H7 (cell line): Measurements from ENCODE around the gene TYR. TPM values are rescaled to one million over a fixed set of nuclear protein-coding genes. Genes with fewer than 3 reads are reported as not detected.

ENCODE experiments used
- DNase-seq: peaks from one replicate; pipeline ENCODE4 v3.0.0; 2012
- H3K27me3 ChIP-seq: 2 replicates; pipeline ENCODE4 v1.6.0; 2011; ENCODE audit warnings: mild to moderate bottlenecking, low read length; ENCODE audit not compliant: control insufficient read depth, insufficient read depth
- H3K36me3 ChIP-seq: replicated peaks from 2 replicates; pipeline ENCODE4 v1.5.1; 2011; ENCODE audit warnings: low read length; ENCODE audit not compliant: control insufficient read depth, insufficient read depth
- H3K4me3 ChIP-seq: 2 replicates; pipeline ENCODE4 v1.5.1; 2011; ENCODE audit warnings: low read depth, mild to moderate bottlenecking, control low read depth, low read length, moderate library complexity; ENCODE audit not compliant: insufficient read depth
- total RNA-seq: library from RNA; depleted of rRNA; stranded (reverse); fragments of >200 nt; shearing (Covaris generic); gene quantifications from 2 replicates; pipeline ENCODE4 v1.2.3, GENCODE V29; 2014; rRNA removed

Gene TYR
- not detected in 2 replicates for total RNA-seq

- no peak for DNase-seq
- H3K4me3 ChIP-seq: no peak within 1 kb of the TSS
These were observed at the start of gene TYR for GRCh38 chr11:89177691-89178231. Gene TYR, plus strand, starts transcription at chr11:89177875. Its CDS starts 79 bp downstream, at chr11:89177954.

GRCh38 chr11:89136606-89137005, 41.1 kb upstream of the TYR start:
- no peaks in the 10 kb centered on the region for H3K27me3 ChIP-seq
- no peak overlapping the region for H3K4me3 ChIP-seq
- DNase-seq: no peak
- H3K36me3 ChIP-seq: no peaks in the 10 kb centered on the region

More at GRCh38 chr11:89177691-89178231, at the start of gene TYR:
- Histone ChIP-seq H3K36me3 (no peaks in the 10 kb centered on the region), H3K27me3 (no peaks in the 10 kb centered on the region)

- no peaks in the 10 kb centered on the region for H3K36me3 ChIP-seq
- H3K27me3 ChIP-seq: no peaks in the 10 kb centered on the region
- DNase-seq: no peak
These were observed 30.4 kb upstream of the TYR start for GRCh38 chr11:89147229-89147628.

GRCh38 chr11:89159974-89160373, 17.7 kb upstream of the TYR start:
- no peak overlapping the region for H3K4me3 ChIP-seq
- H3K27me3 ChIP-seq: no peaks in the 10 kb centered on the region
- no peaks in the 10 kb centered on the region for H3K36me3 ChIP-seq
- DNase-seq: no peak

More at GRCh38 chr11:89147229-89147628, 30.4 kb upstream of the TYR start:
- H3K4me3 ChIP-seq: no peak overlapping the region

GRCh38 chr11:89161949-89162348, 15.7 kb upstream of the TYR start:
- DNase-seq: no peak
- no peaks in the 10 kb centered on the region for H3K36me3 ChIP-seq
- H3K4me3 ChIP-seq: no peak overlapping the region
- no peaks in the 10 kb centered on the region for H3K27me3 ChIP-seq

- no peak overlapping the region for H3K4me3 ChIP-seq
- H3K27me3 ChIP-seq: no peaks in the 10 kb centered on the region
- H3K36me3 ChIP-seq: no peaks in the 10 kb centered on the region
- no peak for DNase-seq
These were observed 14.0 kb upstream of the TYR start for GRCh38 chr11:89163686-89164085.

- H3K36me3 ChIP-seq: no peaks in the 10 kb centered on the region
- no peaks in the 10 kb centered on the region for H3K27me3 ChIP-seq
- no peak for DNase-seq
- H3K4me3 ChIP-seq: no peak overlapping the region
These were observed 9.3 kb upstream of the TYR start for GRCh38 chr11:89168396-89168795.

GRCh38 chr11:89175796-89176195, 1.9 kb upstream of the TYR start:
- no peaks in the 10 kb centered on the region for H3K36me3 ChIP-seq
- no peak for DNase-seq

GRCh38 chr11:89176938-89177337, 737 bp upstream of the TYR start:
- no peak overlapping the region for H3K4me3 ChIP-seq
- H3K36me3 ChIP-seq: no peaks in the 10 kb centered on the region
- H3K27me3 ChIP-seq: no peaks in the 10 kb centered on the region
- DNase-seq: no peak

More at GRCh38 chr11:89175796-89176195, 1.9 kb upstream of the TYR start:
- Histone ChIP-seq H3K4me3 (no peak overlapping the region), H3K27me3 (no peaks in the 10 kb centered on the region)

GRCh38 chr11:89181111-89181510, 3.4 kb downstream of the TYR start:
- no peak for DNase-seq

GRCh38 chr11:89182773-89183518, 5.3 kb downstream of the TYR start:
- Histone ChIP-seq H3K4me3 (no peak overlapping the region), H3K36me3 (no peaks in the 10 kb centered on the region), H3K27me3 (no peaks in the 10 kb centered on the region)
- no peak for DNase-seq

More at GRCh38 chr11:89181111-89181510, 3.4 kb downstream of the TYR start:
- Histone ChIP-seq H3K27me3 (no peaks in the 10 kb centered on the region), H3K4me3 (no peak overlapping the region), H3K36me3 (no peaks in the 10 kb centered on the region)

GRCh38 chr11:89184021-89184420, 6.3 kb downstream of the TYR start:
- H3K27me3 ChIP-seq: no peaks in the 10 kb centered on the region
- no peak overlapping the region for H3K4me3 ChIP-seq
- no peak for DNase-seq
- no peaks in the 10 kb centered on the region for H3K36me3 ChIP-seq

- no peak overlapping the region for H3K4me3 ChIP-seq
- no peaks in the 10 kb centered on the region for H3K36me3 ChIP-seq
- no peak for DNase-seq
- no peaks in the 10 kb centered on the region for H3K27me3 ChIP-seq
These were observed 12.1 kb downstream of the TYR start for GRCh38 chr11:89189776-89190175.

- H3K36me3 ChIP-seq: no peaks in the 10 kb centered on the region
- DNase-seq: no peak
- no peak overlapping the region for H3K4me3 ChIP-seq
- H3K27me3 ChIP-seq: no peaks in the 10 kb centered on the region
These were observed 23.5 kb downstream of the TYR start for GRCh38 chr11:89201138-89201537.

GRCh38 chr11:89203814-89204213, 26.1 kb downstream of the TYR start:
- no peak overlapping the region for H3K4me3 ChIP-seq
- DNase-seq: no peak
- H3K27me3 ChIP-seq: no peaks in the 10 kb centered on the region
- no peaks in the 10 kb centered on the region for H3K36me3 ChIP-seq
